Ovary (tissue), 9 donors: ENCODE measurements around the gene APOA1. TPM values are rescaled to one million over a fixed set of nuclear protein-coding genes. Genes with fewer than 3 reads are reported as not detected.

Experiments used
- DNase-seq, 5 donors: peaks; one replicate each; pipeline ENCODE4 v3.0.0-alpha.2; 2019 to 2020
- H3K27ac ChIP-seq, 2 donors: fragments of 200-600 bp; one replicate each; pipeline versions ENCODE4 v1.5.1 to v1.8.0; 2019 to 2022
- H3K27me3 ChIP-seq: fragments of 200-600 bp; one replicate; pipeline ENCODE4 v1.8.0; 2022
- H3K36me3 ChIP-seq: fragments of 200-600 bp; sonication (generic); one replicate; pipeline ENCODE4 v1.5.1; 2019
- H3K4me1 ChIP-seq: one replicate; pipeline ENCODE4 v1.8.1; 2013; ENCODE audit warnings: mild to moderate bottlenecking, moderate library complexity; ENCODE audit not compliant: insufficient read depth
- H3K4me3 ChIP-seq: fragments of 200-600 bp; sonication (generic); one replicate; pipeline ENCODE4 v1.5.1; 2017
- H3K9me3 ChIP-seq, 2 donors: fragments of 200-600 bp in 1 of 2; sonication (generic) in 1 of 2; one replicate each; pipeline versions ENCODE4 v1.5.1 to v1.8.1; 2013 to 2019; ENCODE audit warnings: mild to moderate bottlenecking in 1 of 2, moderate library complexity in 1 of 2
- CTCF ChIP-seq, 3 donors: fragments of 450-650 bp in 2 of 3; fragments of 200-600 bp in 1 of 3; IDR thresholded peaks; one replicate each; pipeline versions ENCODE4 v1.5.1 to v1.8.0; 2016 to 2022; ENCODE audit warnings: antibody characterized with exemption in 3 of 3, mild to moderate bottlenecking in 1 of 3
- EP300 ChIP-seq: sonication (generic); formaldehyde crosslinking; IDR thresholded peaks from one replicate; pipeline ENCODE4 v1.6.1; 2017; ENCODE audit warnings: antibody characterized with exemption
- POLR2A ChIP-seq: fragments of 450-650 bp; IDR thresholded peaks from one replicate; pipeline ENCODE4 v1.6.1; 2017; ENCODE audit warnings: antibody characterized with exemption, mild to moderate bottlenecking, moderate library complexity
- WGBS, 3 donors: extraction: QIAGEN DNeasy Blood & Tissue Kit in 1 of 3; methylation state at CpG; one replicate each; pipeline versions ENCODE4 v1.1.5 to v1.1.7; 2013 to 2017; 5-methylcytosine and 5-hydroxymethylcytosine counted together
- intact Hi-C, 4 donors: fragments of 100-400 bp; cut with DNase I; formaldehyde crosslinking; loops; one replicate each; pipeline versions ENCODE4 v1.11.0 to v1.15.1; 2022 to 2023
- polyA plus RNA-seq, 2 donors: library from polyadenylated mRNA; stranded (reverse); fragments of 200-250 nt in 1 of 2; fragments of 350-450 nt in 1 of 2; fragmentation: Illumina TruSeq in 1 of 2; extraction: RNeasy Lipid Tissue Mini Kit (QIAGEN cat#74804) in 1 of 2; gene quantifications; one replicate each; pipeline ENCODE4 v1.2.3, GENCODE V29; 2013 to 2014
- total RNA-seq, 7 donors: library from RNA; depleted of rRNA in 2 of 7; stranded (reverse); fragments of >200 nt in 2 of 7; fragmentation: NEBNext Ultra II Directional in 3 of 7; extraction: Animal tissue kit (Norgen Biotek cat#: 25700) in 3 of 7; gene quantifications; one replicate each; pipeline versions ENCODE4 v1.1.0 to v1.2.4, GENCODE V29; 2016 to 2023
- donor health status: DM: no; HTN: no; CAD: no; lungs with moderate emphysema.
- donor health status: DM: no; HTN: no; CAD: no.
- donor health status: Bipolar disorder and iron deficiency.
- donor health status: DM: yes; HTN: yes; CAD: no.
- donor health status: DM: no; HTN: no; CAD: no.
- donor health status: DM: yes; HTN: yes; CAD: no.

APOA1 gene
- total and polyA plus RNA-seq, 9 donors, result 5.3 to 42.8 (median 19.0) TPM

- 94 to 100% (median 95%) methylated on average over 1 of the region's 1 CpG for WGBS, 3 donors
- no peaks in the 10 kb centered on the region for H3K9me3 ChIP-seq
- intact Hi-C loops, result no loop called here
Observed at GRCh38 chr11:116813170-116813569, 24.3 kb downstream of the APOA1 start.

DNA sequence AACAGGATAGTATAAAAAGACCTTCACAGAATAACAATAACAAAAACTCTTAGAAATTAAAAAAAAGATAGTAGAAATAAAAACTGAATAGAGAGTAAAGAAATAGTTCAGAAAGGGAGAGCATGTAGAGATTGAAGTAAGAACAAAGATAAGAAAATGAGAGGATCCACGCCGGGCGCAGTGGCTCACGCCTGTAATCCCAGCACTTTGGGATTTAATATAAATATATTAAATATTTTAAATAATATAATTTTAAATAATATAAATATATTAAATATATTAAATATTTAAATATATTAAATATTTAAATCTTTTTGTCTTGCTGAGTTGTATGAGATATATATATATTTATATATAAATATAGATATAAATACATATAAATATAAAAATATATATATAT, 25.3 kb downstream of the APOA1 start:
- no peak for DNase-seq

More at GRCh38 chr11:116813170-116813569, 24.3 kb downstream of the APOA1 start:
- DNase-seq, result no peak
- no peaks in the 10 kb centered on the region for H3K27me3 ChIP-seq
- no peaks in the 10 kb centered on the region for H3K36me3 ChIP-seq
- H3K27ac ChIP-seq, result no peak overlapping the region
- no peaks in the 10 kb centered on the region for H3K4me1 ChIP-seq
- H3K4me3 ChIP-seq, result no peak overlapping the region
- no peak for TF ChIP-seq EP300

DNA sequence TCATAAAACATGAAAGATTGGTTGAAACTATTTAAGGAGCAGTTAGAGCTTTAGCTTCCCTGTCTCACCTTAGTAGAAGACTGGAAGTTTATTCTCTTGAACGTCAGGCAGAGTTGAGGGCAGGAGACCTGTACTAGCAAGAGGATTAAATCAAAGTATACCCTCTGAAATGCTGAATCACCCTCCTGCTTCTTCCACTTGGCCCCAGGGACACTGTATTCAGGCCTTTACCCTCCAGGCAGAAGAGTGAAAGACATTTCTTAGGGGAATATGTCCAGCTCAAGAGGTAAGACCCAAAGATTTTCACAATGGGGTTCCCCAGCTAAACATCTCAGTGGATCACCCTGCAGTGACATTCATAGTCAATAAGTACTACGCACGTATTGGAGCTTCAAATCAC, 26.2 kb downstream of the APOA1 start:
- Histone ChIP-seq H3K4me1 (no peaks in the 10 kb centered on the region), H3K27me3 (no peaks in the 10 kb centered on the region), H3K4me3 (no peak overlapping the region), H3K9me3 (no peaks in the 10 kb centered on the region), H3K36me3 (no peaks in the 10 kb centered on the region), H3K27ac (no peak overlapping the region)
- TF ChIP-seq POLR2A, result no peak
- TF ChIP-seq EP300, result no peak
- TF ChIP-seq CTCF (IDR thresholded peaks at IDR 0.05), result no peak
- intact Hi-C loops, result no loop called here
- 77 to 80% (median 79%) methylated on average over 3 of the region's 3 CpGs for WGBS, 3 donors
- DNase-seq, result no peak

More for the DNA sequence above, 25.3 kb downstream of the APOA1 start:
- H3K27me3 ChIP-seq, result no peaks in the 10 kb centered on the region
- no peak overlapping the region for H3K4me3 ChIP-seq
- no peaks in the 10 kb centered on the region for H3K9me3 ChIP-seq
- no peaks in the 10 kb centered on the region for H3K36me3 ChIP-seq
- no peaks in the 10 kb centered on the region for H3K4me1 ChIP-seq
- TF ChIP-seq POLR2A (no peak), EP300 (no peak), CTCF (IDR thresholded peaks at IDR 0.05) (no peak)
- no peak overlapping the region for H3K27ac ChIP-seq
- 77 to 94% (median 92%) methylated on average over 4 of the region's 4 CpGs for WGBS, 3 donors
- intact Hi-C loops, result no loop called here

DNA sequence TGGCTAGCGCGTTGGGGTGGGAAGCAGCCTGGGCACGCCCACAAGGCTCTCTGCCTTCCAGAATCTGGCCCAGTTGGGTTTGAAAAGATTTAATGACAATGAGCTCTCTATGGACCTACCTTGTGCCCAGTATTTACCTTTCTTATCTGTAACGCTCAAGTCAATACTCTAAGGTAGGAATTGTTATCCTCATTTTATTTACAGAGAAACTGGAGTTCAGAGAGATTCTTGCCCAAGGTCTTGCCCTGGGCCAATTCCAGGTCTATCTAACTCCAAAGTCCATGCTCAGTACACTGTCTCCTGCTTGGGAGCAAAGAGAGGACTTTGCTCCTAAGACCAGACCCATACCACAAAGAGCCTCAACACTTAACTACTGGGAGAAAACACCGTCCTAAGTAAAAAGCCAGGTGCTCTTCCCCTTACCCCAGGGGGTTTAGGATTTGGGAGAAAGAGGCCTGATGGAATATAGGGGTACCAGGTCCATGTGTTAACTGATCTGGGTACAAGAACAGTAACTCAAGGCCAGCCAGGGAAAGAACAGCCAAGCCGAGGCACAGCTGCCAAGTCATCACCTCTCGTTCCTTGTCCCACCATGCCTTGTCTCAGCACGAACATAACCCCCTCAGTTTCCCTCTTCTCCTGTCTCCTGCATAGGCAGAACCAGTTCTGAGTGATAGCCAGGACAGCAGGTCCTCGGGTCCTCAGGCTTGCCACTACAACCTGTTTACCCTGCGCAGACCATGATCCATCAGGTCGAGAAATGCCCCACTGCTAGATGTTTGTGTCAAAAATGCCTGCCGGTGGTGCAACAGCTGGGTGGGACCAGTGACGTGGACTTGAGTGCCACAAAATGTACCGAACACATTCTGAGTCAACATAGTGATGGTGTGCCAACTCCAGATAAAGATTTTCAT, 28.9 kb downstream of the APOA1 start:
- DNase-seq, result no peak
- intact Hi-C loops, result no loop called here
- Histone ChIP-seq H3K36me3 (no peaks in the 10 kb centered on the region), H3K27ac (no peak overlapping the region), H3K27me3 (no peaks in the 10 kb centered on the region), H3K9me3 (no peaks in the 10 kb centered on the region), H3K4me1 (no peaks in the 10 kb centered on the region), H3K4me3 (no peak overlapping the region)
- 77 to 79% (median 79%) methylated on average over 14 of the region's 14 CpGs for WGBS, 3 donors
- no peak for TF ChIP-seq POLR2A
- no peak for TF ChIP-seq CTCF (IDR thresholded peaks at IDR 0.05)
- no peak for TF ChIP-seq EP300
